CD4-positive, alpha-beta T cell treated with Interleukin-4 for 4 hours (primary cell): Measurements from ENCODE around the gene RNU6-9.
"Not testable (repeated sequence)": the region's sequence is repeated elsewhere in the genome, so short reads cannot be mapped to it uniquely, and the experiment has no call there.

Experiments used
- DNase-seq: peaks from one replicate; pipeline ENCODE4 v3.0.0-alpha.2; 2020

Gene RNU6-9

DNA sequence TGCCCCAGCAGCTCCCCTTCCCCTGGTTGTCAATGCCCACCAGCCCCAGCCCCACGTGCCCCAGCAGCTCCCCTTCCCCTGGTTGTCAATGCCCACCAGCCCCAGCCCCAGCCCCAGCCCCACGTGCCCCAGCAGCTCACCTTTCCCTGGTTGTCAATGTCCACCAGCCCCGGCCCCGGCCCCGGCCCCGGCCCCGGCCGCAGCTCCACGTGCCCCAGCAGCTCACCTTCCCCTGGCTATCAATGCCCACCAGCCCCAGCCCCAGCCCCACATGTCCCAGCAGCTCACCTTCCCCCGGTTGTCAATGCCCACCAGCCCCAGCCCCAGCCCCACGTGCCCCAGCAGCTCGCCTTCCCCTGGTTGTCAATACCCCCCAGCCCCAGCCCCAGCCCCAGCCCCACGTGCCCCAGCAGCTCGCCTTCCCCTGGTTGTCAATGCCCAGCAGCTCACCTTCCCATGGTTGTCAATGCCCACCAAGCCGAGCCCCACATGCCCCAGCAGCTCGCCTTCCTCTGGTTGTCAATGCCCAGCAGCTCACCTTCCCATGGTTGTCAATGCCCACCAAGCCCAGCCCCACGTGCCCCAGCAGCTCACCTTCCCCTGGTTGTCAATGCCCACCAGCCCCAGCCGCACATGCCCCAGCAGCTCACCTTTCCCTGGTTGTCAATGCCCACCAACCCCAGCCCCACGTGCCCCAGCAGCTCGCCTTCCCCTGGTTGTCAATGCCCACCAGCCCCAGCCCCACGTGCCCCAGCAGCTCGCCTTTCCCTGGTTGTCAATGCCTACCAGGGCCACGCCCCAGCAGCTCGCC lies 14.3 kb upstream of the RNU6-9 start:
- DNase-seq, result not testable (repeated sequence)

DNA sequence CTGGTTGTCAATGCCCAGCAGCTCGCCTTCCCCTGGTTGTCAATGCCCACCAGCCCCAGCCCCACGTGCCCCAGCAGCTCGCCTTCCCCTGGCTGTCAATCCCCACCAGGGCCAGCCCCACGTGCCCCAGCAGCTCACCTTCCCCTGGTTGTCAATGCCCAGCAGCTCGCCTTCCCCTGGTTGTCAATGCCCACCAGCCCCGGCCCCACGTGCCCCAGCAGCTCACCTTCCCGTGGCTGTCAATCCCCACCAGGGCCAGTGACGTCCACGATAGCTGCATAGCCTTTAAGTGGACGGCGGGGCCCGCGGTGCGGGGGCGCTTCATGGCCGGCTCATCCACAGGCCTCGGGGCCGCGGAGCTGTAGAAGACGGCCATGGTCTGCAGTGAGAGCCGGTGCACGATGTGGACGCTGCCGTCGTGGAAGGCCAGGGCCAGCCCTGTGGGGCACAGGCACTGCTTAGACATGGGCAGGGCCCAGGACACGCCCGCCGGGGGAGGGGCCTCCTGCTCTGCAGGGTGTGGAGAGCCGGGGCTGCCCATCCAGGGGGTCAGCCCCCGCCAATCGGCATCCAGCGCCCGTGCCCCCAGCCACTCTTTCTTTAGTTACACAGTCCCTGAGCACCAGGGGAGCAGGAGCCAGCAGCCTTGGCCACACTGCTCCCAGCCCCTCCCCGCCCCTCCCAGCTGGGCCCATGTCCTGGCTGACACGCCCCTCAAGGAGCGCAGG lies 13.4 kb upstream of the RNU6-9 start:
- DNase-seq, result no peak

DNA sequence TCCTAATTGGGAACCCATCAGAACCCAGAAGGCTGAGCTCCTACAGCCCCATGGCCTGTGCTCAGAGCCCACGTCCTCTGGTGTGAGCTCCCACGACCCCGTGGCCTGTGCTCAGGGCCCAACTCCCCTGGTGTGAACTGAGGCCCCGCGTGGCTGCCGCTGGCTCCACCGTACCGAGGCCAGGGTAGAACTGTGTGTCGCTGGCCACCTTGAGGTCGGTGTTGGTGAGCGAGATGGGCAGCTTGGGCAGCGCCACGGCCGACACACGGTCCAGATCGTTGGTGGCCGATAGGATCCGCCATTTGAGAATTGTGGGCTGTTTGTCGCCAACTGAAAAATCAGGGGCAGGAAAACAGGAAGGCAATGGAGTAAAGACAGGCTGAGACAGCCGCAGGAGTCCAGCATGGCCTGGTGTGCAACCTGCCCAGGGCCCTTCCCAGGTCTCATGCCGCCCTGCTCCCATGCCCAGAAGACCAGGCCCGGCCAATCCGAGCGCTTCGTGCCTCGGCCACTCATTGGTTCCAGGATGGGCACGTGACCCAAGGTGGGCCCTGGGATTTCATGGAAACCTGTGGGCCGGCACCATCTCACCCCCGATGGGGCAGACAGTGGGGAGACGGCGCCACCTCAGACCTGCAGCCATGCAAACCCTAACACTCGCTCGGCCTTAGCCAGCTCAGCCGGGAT lies 11.8 kb upstream of the RNU6-9 start:
- DNase-seq, result no peak

DNA sequence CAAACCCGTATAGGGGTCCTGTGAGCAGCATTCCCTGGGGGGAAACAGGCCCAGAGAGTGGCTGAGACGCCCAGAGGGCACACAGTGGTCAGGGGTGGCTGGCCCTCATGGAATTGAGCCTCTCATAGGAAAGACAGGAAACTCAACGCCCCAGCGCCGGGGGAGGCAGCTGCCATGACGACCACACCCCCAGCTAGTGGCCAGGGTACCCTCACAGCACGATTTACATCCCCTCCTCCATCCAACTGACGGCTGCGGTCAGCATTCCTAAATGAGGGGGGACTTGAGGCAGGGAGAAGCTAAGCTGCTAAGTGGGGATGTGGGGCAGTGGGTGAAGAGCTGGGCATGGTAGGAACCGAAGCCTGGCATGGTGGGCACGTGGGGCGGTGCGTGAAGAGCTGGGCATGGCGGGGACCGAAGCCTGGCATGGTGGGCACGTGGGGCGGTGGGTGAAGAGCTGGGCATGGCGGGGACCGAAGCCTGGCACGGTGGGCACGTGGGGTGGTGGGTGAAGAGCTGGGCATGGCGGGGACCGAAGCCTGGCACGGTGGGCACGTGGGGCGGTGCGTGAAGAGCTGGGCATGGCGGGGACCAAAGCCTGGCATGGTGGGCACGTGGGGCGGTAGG lies 10.3 kb upstream of the RNU6-9 start:
- DNase-seq, result no peak

DNA sequence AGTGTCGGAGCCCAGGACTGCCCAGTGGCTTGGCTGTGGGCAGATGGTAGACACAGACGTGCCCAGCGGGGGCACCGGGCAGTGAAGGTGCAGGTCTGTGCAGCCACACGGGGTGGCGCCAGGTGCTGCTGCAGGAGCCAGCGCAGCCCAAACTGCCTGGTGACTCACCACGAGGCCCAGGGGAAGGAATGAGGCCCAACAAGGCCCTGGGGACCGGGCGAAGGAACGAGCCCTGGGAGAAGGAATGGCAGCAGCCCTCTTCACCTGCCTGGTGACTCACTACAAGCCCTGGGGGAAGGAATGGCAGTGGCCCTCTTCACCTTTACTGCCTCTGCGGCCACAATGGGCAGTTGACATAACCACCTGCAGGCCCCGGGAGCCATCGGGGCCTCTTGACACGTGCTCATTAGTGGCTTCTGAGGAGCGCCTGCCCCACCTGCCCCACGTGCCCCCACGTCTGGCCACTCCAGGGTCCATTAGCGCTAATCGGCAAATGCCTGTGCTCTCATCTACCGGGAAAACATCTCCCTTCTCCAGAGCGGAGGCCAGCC lies 9.5 kb upstream of the RNU6-9 start:
- no peak for DNase-seq

DNA sequence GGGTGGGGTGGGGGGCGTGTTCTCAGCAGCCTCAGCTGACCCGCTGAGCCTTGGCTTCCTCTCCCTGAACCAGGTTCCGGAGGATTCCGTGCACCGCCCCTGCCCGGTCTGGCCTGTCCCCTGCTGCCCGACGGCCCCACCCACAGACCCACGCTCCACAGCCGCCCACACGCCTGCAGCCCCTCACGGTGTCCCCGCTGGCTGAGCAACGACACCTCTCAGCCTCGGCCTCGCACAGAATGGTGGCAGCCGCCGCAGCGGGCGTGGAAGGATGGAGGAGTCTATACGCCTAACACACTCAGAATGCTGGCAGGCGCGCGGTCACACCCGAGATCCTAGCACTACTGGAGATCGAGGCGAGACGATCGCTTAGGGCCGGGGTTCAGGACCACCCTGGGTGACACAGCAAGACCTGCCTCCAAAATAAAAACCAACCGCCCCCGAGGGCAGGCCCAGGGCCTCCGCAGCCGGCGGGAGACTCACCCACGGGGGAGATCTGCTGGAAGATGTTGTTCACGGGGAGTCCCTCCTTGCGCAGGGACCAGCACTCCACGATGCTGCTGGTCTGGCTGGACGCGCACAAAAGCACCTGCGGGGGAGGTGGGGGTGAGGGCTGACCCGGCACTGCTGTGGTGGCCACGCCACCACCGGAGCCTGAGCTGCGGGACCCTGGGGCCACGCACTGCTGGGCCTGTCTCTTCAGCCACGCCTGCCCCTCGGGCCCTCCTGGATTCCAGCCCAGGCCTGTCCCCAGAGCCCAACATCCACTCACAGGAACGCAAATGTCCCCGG lies 8.7 kb upstream of the RNU6-9 start:
- DNase-seq, result no peak

DNA sequence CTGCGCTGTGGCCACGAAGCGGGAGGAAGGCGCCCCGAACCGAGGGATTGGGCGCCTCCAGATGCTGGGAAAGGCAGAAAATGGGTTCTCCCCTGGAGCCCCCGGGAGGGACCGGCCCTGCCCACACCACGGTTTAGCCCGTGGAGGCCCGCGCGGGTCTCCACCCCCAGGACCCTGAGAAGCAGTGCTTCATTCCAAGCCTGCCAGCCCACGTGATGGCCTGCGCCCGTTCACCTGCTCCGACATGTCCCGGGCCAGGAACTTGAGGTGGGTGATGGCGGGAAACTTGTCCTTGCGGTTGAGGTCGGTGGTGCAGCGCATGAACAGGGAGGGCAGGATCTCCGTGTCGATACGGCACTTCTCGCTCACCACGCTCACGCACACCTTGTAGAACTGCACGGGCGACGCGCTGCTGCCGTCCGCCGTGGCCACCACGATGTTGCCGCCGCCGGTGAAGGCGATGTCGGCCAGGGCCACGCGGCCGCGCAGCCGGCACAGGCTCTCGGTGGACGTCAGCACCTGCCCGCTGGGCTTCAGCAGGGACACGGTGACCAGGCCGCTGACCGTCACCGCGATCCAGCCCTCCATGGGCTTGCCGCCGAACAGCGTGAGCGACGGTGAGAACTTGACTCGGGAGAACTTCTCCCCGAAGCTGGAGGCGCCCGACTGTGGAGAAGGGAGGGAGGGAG lies 7.6 kb upstream of the RNU6-9 start:
- no peak for DNase-seq

DNA sequence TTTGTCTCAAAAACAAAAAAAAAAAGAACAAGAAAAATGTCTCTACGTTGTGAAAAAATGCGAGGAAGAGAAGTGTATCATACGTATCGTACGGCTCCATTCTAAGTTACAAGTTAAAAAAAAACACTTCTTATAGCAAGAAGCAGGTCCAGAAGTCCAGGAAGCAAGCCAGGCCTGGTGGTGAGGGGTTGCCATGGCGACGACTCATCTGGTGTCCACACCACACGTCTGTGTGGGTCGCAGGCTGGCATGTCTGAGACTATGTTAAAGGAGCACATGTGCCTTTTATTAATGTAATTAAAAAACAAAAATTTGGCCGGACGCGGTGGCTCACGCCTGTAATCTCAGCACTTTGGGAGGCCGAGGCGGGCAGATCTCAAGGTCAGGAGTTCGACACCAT lies 6.2 kb upstream of the RNU6-9 start:
- DNase-seq, result no peak

DNA sequence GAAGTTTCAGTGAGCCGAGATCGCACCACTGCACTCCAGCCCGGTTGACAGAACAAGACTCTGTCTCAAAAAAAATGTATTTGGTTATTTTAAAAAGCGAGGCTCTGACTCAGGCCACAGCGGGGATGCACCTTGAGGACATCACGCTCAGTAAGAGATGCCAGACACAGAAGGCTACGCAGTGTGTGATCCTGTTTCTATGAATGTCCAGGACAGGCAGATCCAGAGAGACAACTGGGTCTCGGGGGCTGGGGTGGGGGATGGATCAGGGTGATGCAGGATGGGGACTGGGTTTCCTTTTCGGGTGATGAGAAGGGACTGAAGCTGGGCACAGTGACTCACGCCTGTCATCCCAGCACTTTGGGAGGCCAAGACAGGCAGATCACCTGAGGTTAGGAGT lies 5.7 kb upstream of the RNU6-9 start:
- DNase-seq, result no peak

DNA sequence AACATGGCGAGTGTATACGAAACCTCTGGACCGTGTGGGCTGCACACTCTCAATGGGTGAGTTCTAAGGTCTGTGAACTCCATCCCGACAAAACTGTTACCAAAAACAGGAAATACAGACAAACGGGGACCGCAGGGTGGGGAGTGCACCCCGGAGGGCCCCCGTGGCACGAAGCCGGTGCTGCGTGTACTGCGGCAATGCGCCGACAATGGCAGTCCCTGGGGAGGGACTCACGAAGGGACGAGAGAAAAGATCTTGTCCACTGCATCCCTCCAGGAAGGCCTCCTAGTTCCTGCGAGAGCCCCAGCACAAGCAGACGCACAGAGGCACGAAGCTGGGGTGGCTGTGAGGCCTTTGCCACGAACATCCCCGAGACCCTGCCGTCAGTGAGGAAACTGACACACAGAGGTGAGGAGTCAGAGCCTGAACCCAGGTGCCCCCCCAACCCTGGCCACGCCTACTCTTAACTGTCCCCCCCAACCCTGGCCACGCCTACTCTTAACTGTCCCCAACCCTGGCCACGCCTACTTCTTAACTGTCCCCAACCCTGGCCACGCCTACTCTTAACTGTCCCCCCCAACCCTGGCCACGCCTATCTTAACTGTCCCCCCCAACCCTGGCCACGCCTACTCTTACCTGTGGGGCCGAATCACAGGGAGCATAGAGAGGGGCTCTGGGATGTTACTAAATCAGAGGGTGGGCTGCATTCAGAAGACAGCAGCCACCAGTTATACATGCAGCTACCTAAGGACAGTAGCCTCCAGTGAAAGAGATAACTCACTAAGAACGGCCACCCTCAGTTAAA lies 4.5 kb upstream of the RNU6-9 start:
- DNase-seq, result no peak

DNA sequence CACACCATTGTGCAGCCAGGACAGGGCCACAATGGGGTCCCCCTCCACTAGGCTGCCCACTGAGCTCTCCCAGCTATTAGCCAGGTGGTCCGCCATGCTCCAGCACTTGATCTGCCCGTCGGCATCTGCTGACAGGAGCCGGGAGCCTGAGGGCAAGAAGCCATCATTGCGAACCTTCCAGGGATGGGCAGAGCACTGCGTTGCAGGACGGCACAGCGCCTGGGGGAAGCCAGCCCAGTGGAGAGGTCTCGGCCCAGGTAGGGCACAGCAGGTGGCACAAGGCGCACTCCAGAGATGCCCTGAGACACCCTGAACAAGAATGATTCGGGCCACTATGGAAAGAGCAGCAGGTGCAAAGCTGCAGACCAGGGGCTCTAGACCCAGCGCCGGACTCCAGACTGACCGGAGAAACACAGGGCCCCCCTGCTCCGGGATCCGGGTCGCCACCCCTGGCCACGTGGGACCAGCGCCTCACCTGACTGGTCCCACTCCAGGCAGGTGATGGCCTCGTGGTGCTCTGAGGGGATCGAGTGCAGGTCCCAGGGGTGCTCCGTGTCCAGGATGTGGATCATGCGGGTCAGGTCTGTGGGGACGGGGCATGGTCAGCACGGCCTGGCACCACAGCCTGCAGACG lies 3.5 kb upstream of the RNU6-9 start:
- DNase-seq, result no peak

DNA sequence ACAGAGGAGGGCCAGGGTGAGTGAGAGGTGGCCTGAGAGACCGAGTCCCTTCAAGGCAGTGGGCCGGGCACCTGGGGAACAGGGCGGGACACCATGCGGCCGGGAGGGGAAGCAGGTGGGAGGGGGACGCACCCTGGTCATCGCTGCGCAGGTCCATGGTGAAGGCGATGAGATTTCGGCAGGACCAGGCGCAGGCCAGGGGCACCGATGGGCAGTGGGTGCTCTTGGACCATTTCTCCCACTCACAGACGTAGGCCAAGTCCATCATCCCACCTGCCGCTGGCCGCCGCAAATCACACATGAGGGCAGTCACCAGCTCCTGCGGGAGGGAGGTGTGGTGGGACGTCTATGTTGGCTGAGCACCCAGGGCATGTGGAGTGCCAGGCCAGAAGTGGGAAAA lies 2.5 kb upstream of the RNU6-9 start:
- DNase-seq, result no peak

DNA sequence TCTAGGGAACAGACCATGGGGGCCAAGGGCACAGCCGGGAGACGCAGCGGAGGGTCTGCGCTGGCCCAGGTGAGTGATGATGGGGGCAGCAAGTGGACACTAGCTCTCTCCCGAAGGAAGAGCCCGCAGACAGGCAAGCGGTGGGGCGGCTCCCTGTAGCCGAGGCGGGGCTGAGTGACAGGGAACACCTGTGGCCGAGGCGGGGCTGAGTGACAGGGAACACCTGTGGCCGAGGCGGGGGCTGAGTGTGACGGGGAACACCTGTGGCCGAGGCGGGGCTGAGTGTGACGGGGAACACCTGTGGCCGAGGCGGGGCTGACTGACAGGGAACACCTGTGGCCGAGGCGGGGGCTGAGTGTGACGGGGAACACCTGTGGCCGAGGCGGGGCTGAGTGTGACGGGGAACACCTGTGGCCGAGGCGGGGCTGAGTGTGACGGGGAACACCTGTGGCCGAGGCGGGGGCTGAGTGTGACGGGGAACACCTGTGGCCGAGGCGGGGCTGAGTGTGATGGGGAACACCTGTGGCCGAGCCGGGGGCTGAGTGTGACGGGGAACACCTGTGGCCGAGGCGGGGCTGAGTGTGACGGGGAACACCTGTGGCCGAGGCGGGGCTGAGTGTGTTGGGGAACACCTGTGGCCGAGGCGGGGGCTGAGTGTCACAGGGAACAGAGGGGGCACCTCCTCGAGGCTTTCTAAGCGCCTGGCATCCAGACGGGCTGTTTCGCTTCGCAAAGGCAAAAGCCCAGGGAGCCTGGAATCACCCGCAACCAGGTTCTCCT lies 1.7 kb upstream of the RNU6-9 start:
- DNase-seq, result not testable (repeated sequence)

DNA sequence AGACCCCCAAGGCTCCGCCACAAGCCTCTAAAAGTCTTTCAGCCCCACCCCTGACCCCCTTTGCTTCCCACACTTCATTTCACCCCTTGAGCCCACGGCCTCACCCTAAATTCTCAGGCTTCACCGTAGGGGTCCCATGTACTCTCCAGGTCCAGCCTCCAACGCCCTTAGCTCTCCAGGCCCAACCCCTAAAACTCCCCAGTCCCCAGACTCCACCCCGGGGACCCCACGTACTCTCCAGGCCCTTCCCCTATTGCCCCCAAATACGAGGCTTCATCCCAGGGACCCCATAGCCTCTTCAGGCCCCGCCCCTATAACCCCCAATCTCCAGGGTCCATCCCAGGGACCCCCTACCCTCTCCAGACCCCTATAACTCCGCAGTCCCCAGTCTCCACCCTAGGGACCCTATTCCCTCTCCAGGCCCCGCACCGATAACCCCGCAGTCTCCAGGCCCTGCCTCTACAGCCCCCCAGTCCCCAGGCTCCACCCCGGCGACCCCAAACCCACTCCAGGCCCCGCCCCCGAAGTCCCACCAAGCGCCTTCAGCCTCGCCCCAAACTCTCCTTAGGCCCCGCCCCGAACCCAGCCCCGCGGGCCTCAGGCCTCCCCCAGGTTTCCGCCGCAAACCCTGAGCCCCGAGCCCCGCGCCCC lies 916 bp upstream of the RNU6-9 start:
- peak; percentile 10 for DNase-seq

DNA sequence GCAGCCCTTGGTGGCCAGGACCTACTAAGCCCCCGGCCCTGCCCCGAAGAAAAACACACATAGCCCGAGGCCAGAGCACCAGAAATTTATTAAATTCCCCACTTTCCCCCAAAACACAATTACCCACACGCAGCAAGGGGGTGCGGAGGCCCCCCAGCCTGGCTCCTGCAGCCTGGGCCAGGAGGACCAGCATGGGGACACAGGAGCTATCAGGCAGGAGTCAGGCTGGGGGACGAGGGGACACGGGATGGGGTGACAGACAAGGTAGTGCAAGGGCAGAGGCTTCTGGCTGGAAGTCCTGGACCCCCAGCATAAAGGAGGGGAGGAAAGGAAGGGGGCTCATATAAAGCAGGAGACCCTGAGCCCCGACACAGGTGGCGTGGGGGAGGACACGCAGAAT lies 3.1 kb downstream of the RNU6-9 start:
- no peak for DNase-seq

DNA sequence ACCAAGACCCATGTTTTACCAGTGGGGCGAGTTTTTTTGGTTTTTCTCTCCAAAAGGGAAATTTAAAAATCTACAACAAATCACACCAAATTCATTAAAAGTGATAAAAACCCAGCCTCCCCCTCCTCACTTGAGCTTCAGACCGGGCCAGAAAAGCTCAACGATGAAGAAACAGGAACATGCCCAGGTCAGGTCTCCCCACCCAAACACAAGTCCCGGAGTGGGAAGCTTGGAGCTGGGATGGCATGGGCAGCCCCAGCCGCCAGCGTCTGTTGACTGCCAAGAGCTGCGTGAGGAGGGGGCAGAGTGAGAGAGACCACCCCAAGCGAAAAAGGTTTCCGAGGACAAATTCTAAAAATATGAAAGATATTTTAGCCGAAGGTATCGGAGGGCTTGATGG lies 3.7 kb downstream of the RNU6-9 start:
- DNase-seq, result no peak

DNA sequence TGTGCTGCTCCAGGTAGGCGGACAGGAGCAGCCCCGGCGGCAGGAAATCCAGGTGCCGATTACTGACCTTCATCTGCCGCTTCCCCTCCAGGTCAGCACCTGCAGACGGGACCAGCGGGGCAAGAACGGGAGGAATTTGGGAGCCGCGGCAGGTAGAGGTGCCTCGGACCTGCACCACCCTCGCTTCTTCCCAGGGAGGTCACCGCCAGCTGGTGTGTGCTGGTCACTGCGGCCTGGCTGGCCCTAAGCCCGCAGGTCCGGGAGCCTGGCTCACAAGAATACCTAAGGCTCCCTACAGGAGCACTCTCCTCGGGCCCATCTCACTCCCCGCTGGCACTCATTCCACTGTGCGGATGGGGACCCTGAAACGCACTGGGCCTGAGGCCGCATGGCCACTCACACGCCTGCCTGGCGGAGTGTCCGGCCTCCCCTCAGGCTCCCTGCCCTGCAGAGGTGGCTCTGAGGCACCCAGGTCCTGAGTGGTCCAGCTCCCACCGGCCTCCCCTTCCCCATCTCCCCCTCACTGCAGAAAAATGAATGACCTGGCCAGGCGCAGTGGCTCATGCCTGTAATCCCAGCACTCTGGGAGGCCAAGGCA lies 4.3 kb downstream of the RNU6-9 start:
- DNase-seq, result no peak

DNA sequence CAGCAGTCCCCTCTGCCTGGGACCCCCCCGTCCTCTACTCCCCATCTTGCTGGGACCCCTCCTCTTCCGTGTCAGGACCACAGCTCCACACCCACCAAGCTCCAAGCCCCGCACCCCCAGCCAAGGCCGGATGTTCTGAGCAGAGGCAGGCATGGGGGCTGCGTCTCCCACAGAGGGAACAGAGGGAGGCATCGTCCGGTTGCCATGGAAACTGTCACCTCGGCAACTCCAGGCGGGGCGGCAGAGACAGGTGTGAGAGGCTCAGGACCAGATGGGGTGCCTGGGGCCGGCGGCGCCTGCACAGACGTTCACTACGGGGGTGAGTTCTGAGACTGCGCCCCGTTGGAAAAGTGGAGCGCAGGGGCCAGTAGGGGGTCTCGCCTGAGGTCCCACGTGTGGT lies 5.4 kb downstream of the RNU6-9 start:
- DNase-seq, result peak; percentile 18
